ENCODE results near the gene MBD3L4. TPM values are rescaled to one million over a fixed set of nuclear protein-coding genes. Genes with fewer than 3 reads are reported as not detected.

MBD3L4 gene
- total and polyA plus RNA-seq, 10 of the 15 experiments (the other 5 are each of a cell fraction or from before 2014, with no cell fraction given): not detected

DNA sequence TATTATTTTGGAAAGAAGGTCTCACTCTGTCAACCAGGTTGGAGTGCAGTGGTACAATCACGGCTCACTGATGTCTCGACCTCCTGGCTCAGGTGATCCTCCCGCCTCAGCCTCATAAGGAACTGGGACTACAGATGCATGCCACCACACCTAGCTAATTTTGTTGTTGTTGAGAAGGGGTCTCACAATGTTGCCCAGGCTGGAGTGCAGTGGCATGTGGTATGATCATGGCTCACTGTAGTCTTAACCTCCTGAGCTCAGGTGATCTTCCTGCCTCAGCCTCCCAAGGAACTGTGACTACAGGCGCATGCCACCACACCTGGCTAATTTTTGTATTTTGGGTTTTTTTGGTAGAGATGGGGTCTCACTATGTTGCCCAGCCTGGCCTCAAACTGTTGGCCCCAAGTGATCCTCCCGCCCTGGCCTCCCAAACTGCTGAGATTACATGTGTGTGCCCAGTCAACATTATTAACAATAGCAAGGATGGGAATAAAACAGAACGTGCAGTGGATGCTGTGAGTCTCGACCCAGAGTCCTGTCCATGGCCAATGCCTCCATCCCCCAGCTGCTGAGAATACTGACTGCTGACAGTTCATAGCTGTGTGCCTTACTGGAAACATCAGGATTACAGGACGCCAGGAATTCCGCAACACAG, 23.9 kb upstream of the MBD3L4 start:
- no peaks in the 10 kb centered on the region for H3K4me1 ChIP-seq (ENCODE audit: control insufficient read depth, insufficient read depth, low read length)
- no peak overlapping the region for H3K4me2 ChIP-seq (ENCODE audit: control insufficient read depth, insufficient read depth)
- H4K20me1 ChIP-seq (ENCODE audit: control insufficient read depth, insufficient read depth): no peaks in the 10 kb centered on the region
- CTCF ChIA-PET: no interaction called here
- ATAC-seq: no peak
- DNase-seq (ENCODE audit: low read depth, low spot score): no peak
- H3K4me3 ChIP-seq: no peak overlapping the region
- H3K79me2 ChIP-seq (ENCODE audit: control insufficient read depth, insufficient read depth, low read length): no peaks in the 10 kb centered on the region
- no peak for TF ChIP-seq SMC3 (IDR thresholded peaks at IDR 0.05; ENCODE audit: borderline replicate concordance, low read length)
- TF ChIP-seq GABPA (IDR thresholded peaks at IDR 0.05; ENCODE audit: low read depth): no peak
- no peak for TF ChIP-seq POU2F2 (IDR thresholded peaks at IDR 0.05; ENCODE audit: borderline replicate concordance, low read depth, low read length)
- no peak for TF ChIP-seq SUZ12 (IDR thresholded peaks at IDR 0.05; ENCODE audit: unreplicated experiment)
- TF ChIP-seq NFXL1 (IDR thresholded peaks at IDR 0.05; ENCODE audit: borderline replicate concordance): no peak
- TF ChIP-seq NBN (IDR thresholded peaks at IDR 0.05): no peak
- TF ChIP-seq BCL11A (IDR thresholded peaks at IDR 0.05; ENCODE audit: low read depth, low read length): no peak
- no peak for TF ChIP-seq NRF1 (conservative IDR thresholded peaks at IDR 0.05; ENCODE audit: low read depth, low read length)
- no peak for TF ChIP-seq IRF4 (IDR thresholded peaks at IDR 0.05; ENCODE audit: low read depth, low read length)
- TF ChIP-seq KAT2A (conservative IDR thresholded peaks at IDR 0.05; ENCODE audit: control insufficient read depth, low read depth, low read length): no peak
- TF ChIP-seq NFYA (IDR thresholded peaks at IDR 0.05; ENCODE audit: borderline replicate concordance, low read depth, low read length): no peak
- TF ChIP-seq, protein P1, sequence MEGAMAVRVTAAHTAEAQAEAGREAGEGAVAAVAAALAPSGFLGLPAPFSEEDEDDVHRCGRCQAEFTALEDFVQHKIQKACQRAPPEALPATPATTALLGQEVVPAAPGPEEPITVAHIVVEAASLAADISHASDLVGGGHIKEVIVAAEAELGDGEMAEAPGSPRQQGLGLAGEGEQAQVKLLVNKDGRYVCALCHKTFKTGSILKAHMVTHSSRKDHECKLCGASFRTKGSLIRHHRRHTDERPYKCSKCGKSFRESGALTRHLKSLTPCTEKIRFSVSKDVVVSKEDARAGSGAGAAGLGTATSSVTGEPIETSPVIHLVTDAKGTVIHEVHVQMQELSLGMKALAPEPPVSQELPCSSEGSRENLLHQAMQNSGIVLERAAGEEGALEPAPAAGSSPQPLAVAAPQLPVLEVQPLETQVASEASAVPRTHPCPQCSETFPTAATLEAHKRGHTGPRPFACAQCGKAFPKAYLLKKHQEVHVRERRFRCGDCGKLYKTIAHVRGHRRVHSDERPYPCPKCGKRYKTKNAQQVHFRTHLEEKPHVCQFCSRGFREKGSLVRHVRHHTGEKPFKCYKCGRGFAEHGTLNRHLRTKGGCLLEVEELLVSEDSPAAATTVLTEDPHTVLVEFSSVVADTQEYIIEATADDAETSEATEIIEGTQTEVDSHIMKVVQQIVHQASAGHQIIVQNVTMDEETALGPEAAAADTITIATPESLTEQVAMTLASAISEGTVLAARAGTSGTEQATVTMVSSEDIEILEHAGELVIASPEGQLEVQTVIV (IDR thresholded peaks at IDR 0.05; ENCODE audit: borderline replicate concordance, partially characterized antibody): no peak
- no peak for TF ChIP-seq EP300 (IDR thresholded peaks at IDR 0.05; ENCODE audit: borderline replicate concordance in 1 of 2, control insufficient read depth in 1 of 2, low read depth in 2 of 2, low read length in 2 of 2)
- TF ChIP-seq RFX5 (IDR thresholded peaks at IDR 0.05; ENCODE audit: low read depth, low read length): no peak
- WGBS (ENCODE audit: insufficient coverage, insufficient replicate concordance, low lambda C conversion rate, missing lambda C conversion rate): 84% methylated on average over 9 of the region's 9 CpGs
- no peaks in the 10 kb centered on the region for H3K36me3 ChIP-seq (ENCODE audit: control insufficient read depth in 2 of 2, insufficient read depth in 2 of 2, low read length in 1 of 2)
- POLR2A ChIA-PET: no interaction called here
- no TSS peak for BruUV-seq (replicated peaks)
- SMC1A ChIA-PET (ENCODE audit: uncharacterized antibody, unreplicated experiment): interaction anchor here (1.6 kb wide), 1 partner anchor 67 kb away, joined by 5 read pairs; no protein-coding TSS in a partner anchor
- intact Hi-C loops (cut with micrococcal nuclease; ENCODE audit: unreplicated experiment): no loop called here
- H3K27me3 ChIP-seq (replicated peaks in 1 of 2; ENCODE audit: control insufficient read depth in 2 of 2, insufficient read depth in 2 of 2, low read length in 1 of 2): no peaks in the 10 kb centered on the region
- H3K9me3 ChIP-seq (replicated peaks; ENCODE audit: control insufficient read depth, insufficient read depth, low read length): no peaks in the 10 kb centered on the region; the same call in 2 of the 3 replicates
- no peak for FAIRE-seq
- H2AFZ ChIP-seq (ENCODE audit: control insufficient read depth, low read depth, low read length): no peak overlapping the region
- in situ Hi-C loops (cut with MboI): no loop called here
- H3K27ac ChIP-seq (ENCODE audit: control insufficient read depth, insufficient read depth): no peak overlapping the region
- RAD21 ChIA-PET (ENCODE audit: unreplicated experiment): no interaction called here
- H3K9ac ChIP-seq (ENCODE audit: control insufficient read depth, insufficient read depth, low read length): no peak overlapping the region

All from GM12878 (cell line).